Esophagus muscularis mucosa (tissue), 4 donors: ENCODE results near the gene TMED1.

Experiments used
- EP300 ChIP-seq: sonication (generic); formaldehyde crosslinking; IDR thresholded peaks from one replicate; pipeline ENCODE4 v1.6.1; 2017; ENCODE audit warnings: antibody characterized with exemption
- POLR2A ChIP-seq: fragments of 450-650 bp; IDR thresholded peaks from one replicate; pipeline ENCODE4 v1.6.1; 2017; ENCODE audit warnings: antibody characterized with exemption, moderate library complexity, mild to moderate bottlenecking, low read depth
- POLR2AphosphoS5 ChIP-seq, 2 donors: sonication (generic); formaldehyde crosslinking; IDR thresholded peaks; one replicate each; pipeline ENCODE4 v1.6.1; 2017; ENCODE audit warnings: antibody characterized with exemption in 2 of 2
- TF ChIP-seq, protein P1 (sequence below), 3 experiments: fragments of 200-600 bp in 2 of 3; fragments of 450-650 bp in 1 of 3; sonication (generic) in 2 of 3; IDR thresholded peaks; one replicate each; pipeline ENCODE4 v1.5.1; 2017 to 2019; ENCODE audit warnings: antibody characterized with exemption in 3 of 3, mild to moderate bottlenecking in 2 of 3, moderate library complexity in 1 of 3

DNA sequence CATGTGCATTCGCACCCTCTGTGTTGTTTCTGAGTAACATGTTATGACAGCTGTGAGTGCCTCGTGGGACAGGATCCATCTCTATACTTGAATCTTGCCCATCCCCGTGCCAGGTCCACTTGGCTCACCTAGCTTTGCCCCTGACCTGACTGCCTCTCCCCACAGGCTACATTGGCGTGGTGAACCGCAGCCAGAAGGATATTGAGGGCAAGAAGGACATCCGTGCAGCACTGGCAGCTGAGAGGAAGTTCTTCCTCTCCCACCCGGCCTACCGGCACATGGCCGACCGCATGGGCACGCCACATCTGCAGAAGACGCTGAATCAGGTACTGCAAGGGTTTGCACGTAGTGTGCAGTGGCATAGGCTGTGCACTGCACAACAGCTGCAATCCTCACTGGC, 53.2 kb downstream of the TMED1 start:
- TF ChIP-seq EP300 (no peak), POLR2A (no peak), POLR2AphosphoS5 (IDR thresholded peaks at IDR 0.05) (peak; percentile 19 to 25)
- TF ChIP-seq, protein P1, sequence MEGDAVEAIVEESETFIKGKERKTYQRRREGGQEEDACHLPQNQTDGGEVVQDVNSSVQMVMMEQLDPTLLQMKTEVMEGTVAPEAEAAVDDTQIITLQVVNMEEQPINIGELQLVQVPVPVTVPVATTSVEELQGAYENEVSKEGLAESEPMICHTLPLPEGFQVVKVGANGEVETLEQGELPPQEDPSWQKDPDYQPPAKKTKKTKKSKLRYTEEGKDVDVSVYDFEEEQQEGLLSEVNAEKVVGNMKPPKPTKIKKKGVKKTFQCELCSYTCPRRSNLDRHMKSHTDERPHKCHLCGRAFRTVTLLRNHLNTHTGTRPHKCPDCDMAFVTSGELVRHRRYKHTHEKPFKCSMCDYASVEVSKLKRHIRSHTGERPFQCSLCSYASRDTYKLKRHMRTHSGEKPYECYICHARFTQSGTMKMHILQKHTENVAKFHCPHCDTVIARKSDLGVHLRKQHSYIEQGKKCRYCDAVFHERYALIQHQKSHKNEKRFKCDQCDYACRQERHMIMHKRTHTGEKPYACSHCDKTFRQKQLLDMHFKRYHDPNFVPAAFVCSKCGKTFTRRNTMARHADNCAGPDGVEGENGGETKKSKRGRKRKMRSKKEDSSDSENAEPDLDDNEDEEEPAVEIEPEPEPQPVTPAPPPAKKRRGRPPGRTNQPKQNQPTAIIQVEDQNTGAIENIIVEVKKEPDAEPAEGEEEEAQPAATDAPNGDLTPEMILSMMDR (IDR thresholded peaks at IDR 0.05) = no peak
